RWPE1 (cell line): ENCODE results near the gene SRBD1.

Source experiments
- CTCF ChIA-PET: fragments of 350-600 bp; sonication (Branson Sonifier 250); formaldehyde crosslinking; extraction: SDS; loops from one replicate; lab custom pipeline; 2021; lab: Yijun Ruan, JAX
- POLR2A ChIA-PET: fragments of 400-600 bp; formaldehyde crosslinking; extraction: SDS; loops from one replicate; lab custom pipeline; 2020; ENCODE audit warnings: antibody characterized with exemption; ENCODE audit not compliant: low non-redundant PET; lab: Yijun Ruan, JAX
- DNase-seq: peaks from one replicate; pipeline ENCODE4 v3.0.0; 2012; ENCODE audit warnings: low spot score
- H3K27ac ChIP-seq: fragments of 450-650 bp; 2 replicates; pipeline ENCODE4 v1.5.1; 2017
- CTCF ChIP-seq: fragments of 450-650 bp; conservative IDR thresholded peaks from 2 replicates; pipeline ENCODE4 v1.5.1; 2017; ENCODE audit warnings: low read depth, mild to moderate bottlenecking

Gene SRBD1

GRCh38 chr2:45483997-45484396 is 127.1 kb downstream of the SRBD1 start:
- POLR2A ChIA-PET, result no interaction called here
- CTCF ChIA-PET, result interaction anchor here (1.3 kb wide), 1 partner anchor 44 kb away, joined by 3 read pairs; no protein-coding TSS in a partner anchor
- no peak for DNase-seq

GRCh38 chr2:45477546-45477945 is 133.5 kb downstream of the SRBD1 start:
- POLR2A ChIA-PET, result no interaction called here
- CTCF ChIA-PET, result no interaction called here

More at GRCh38 chr2:45483997-45484396, 127.1 kb downstream of the SRBD1 start:
- TF ChIP-seq CTCF, result 0 out of 2 replicates have a peak, but pooled peaks have one; percentile 21
- no peak overlapping the region for H3K27ac ChIP-seq

GRCh38 chr2:45470531-45470930 is 140.5 kb downstream of the SRBD1 start:
- H3K27ac ChIP-seq, result no peak overlapping the region
- ChIA-PET POLR2A (no interaction called here), CTCF (no interaction called here)
- DNase-seq, result no peak
- TF ChIP-seq CTCF, result no peak

More at GRCh38 chr2:45477546-45477945, 133.5 kb downstream of the SRBD1 start:
- no peak for TF ChIP-seq CTCF
- H3K27ac ChIP-seq, result no peak overlapping the region
- no peak for DNase-seq

- TF ChIP-seq CTCF, result no peak
- peak; percentile 4 for DNase-seq
- H3K27ac ChIP-seq, result no peak overlapping the region
- POLR2A ChIA-PET, result no interaction called here
- CTCF ChIA-PET, result no interaction called here
Observed at GRCh38 chr2:45469314-45470099, 141.6 kb downstream of the SRBD1 start.

GRCh38 chr2:45468279-45468678 is 142.8 kb downstream of the SRBD1 start:
- H3K27ac ChIP-seq, result no peak overlapping the region
- no peak for TF ChIP-seq CTCF
- CTCF ChIA-PET, result no interaction called here
- POLR2A ChIA-PET, result no interaction called here
- no peak for DNase-seq

- POLR2A ChIA-PET, result no interaction called here
- H3K27ac ChIP-seq, result no peak overlapping the region
- CTCF ChIA-PET, result no interaction called here
- TF ChIP-seq CTCF, result no peak
- no peak for DNase-seq
Observed at GRCh38 chr2:45466053-45466452, 145.0 kb downstream of the SRBD1 start.
